B cell (primary cell): ENCODE measurements around the gene LBHD1.
"Not testable (repeated sequence)": the region's sequence is repeated elsewhere in the genome, so short reads cannot be mapped to it uniquely, and the experiment has no call there.

Experiments
- CTCF ChIP-seq: fragments of 200-600 bp; IDR thresholded peaks from one replicate; pipeline ENCODE4 v1.8.0; 2022; ENCODE audit warnings: antibody characterized with exemption, mild to moderate bottlenecking
- EZH2 ChIP-seq: IDR thresholded peaks from 2 replicates; pipeline ENCODE4 v1.6.1; 2012; ENCODE audit warnings: borderline replicate concordance, low read depth, mild to moderate bottlenecking, moderate library complexity, low read length; ENCODE audit not compliant: insufficient read depth, poor library complexity, severe bottlenecking

- not testable (repeated sequence) for TF ChIP-seq CTCF, EZH2
Observed at GRCh38 chr11:62693624-62694023, 21.6 kb upstream of the LBHD1 start.
